Ectodermal cell (in vitro differentiated cells): ENCODE results near the gene CES4A.
"Not testable (repeated sequence)": the region's sequence is repeated elsewhere in the genome, so short reads cannot be mapped to it uniquely, and the experiment has no call there.

Experiments used
- H3K27ac ChIP-seq: 2 replicates; pipeline ENCODE4 v1.7.0; 2013; ENCODE audit warnings: mild to moderate bottlenecking, low read depth, low read length; ENCODE audit not compliant: insufficient read depth, poor library complexity, severe bottlenecking
- H3K27me3 ChIP-seq: 2 replicates; pipeline ENCODE4 v1.7.0; 2013; ENCODE audit warnings: mild to moderate bottlenecking, low read length; ENCODE audit not compliant: insufficient read depth, control insufficient read depth, poor library complexity, severe bottlenecking
- H3K36me3 ChIP-seq: one replicate; pipeline ENCODE4 v1.7.0; 2013; ENCODE audit warnings: low read length; ENCODE audit not compliant: control insufficient read depth, insufficient read depth
- H3K4me1 ChIP-seq: one replicate; pipeline ENCODE4 v1.7.0; 2013; ENCODE audit warnings: low read length; ENCODE audit not compliant: control insufficient read depth, insufficient read depth
- H3K4me3 ChIP-seq: 2 replicates; pipeline ENCODE4 v1.7.0; 2013; ENCODE audit warnings: low read depth, low read length, control low read depth; ENCODE audit not compliant: insufficient read depth
- H3K9me3 ChIP-seq: 2 replicates; pipeline ENCODE4 v1.7.0; 2013; ENCODE audit warnings: mild to moderate bottlenecking, low read length, moderate library complexity; ENCODE audit not compliant: control insufficient read depth
- WGBS, 2 experiments: methylation state at CpG; one replicate each; pipeline ENCODE4 v1.1.7; 2013; ENCODE audit warnings: missing lambda C conversion rate in 2 of 2; 5-methylcytosine and 5-hydroxymethylcytosine counted together

CES4A gene

DNA sequence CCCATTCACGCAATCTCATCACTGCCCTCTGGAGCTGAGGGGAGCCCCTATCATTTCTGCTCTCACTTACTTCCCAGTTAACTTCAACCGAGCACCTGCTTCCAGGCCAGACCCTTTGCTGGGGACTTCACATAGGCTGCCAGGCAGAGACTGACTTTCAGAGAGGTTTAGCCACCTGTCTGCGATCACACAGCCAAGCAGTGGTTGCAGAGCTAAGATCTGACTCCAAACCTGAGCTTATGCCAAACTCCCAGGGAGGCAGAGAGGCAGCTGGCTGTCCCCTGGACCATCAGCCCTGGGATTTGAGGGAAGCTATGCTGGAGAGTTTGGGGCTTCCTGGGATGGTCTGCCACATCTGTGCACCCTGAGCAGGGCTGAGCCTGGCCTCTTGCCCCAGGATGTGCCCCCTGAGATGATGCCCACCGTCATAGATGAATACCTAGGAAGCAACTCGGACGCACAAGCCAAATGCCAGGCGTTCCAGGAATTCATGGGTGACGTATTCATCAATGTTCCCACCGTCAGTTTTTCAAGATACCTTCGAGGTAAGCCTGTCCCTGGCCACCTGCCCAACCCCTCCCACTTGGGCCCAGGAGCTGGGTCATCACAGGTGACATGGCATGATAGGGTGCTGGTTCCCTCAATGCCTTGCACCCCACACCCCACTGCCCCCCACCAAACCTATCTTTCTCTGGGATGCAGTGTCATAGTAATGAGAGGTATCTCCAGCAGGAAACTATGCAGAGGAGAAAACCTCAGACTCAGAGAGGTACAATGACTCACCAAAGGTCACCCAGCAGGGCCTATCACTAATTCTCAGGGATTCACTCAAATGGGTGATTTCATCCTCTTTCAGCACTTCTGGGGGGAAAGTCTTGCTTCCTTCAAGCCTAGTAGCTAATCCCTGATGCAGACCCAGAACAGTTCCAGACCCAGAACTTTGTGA, 17.3 kb upstream of the CES4A start:
- Histone ChIP-seq H3K4me1 (no peaks in the 10 kb centered on the region), H3K4me3 (no peak overlapping the region), H3K36me3 (no peaks in the 10 kb centered on the region), H3K27me3 (no peaks in the 10 kb centered on the region), H3K9me3 (no peaks in the 10 kb centered on the region), H3K27ac (no peak overlapping the region)
- 89 to 91% methylated on average over 10 of the region's 10 CpGs for WGBS, 2 experiments

DNA sequence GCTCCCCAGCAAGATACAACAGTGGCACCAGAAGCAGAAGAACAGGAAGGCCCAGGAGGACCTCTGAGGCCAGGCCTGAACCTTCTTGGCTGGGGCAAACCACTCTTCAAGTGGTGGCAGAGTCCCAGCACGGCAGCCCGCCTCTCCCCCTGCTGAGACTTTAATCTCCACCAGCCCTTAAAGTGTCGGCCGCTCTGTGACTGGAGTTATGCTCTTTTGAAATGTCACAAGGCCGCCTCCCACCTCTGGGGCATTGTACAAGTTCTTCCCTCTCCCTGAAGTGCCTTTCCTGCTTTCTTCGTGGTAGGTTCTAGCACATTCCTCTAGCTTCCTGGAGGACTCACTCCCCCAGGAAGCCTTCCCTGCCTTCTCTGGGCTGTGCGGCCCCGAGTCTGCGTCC, 15.4 kb upstream of the CES4A start:
- no peaks in the 10 kb centered on the region for H3K9me3 ChIP-seq
- no peaks in the 10 kb centered on the region for H3K27me3 ChIP-seq
- H3K4me3 ChIP-seq, result no peak overlapping the region
- 71% methylated on average over 9 of the region's 9 CpGs for WGBS, 2 experiments
- no peaks in the 10 kb centered on the region for H3K36me3 ChIP-seq
- H3K4me1 ChIP-seq, result no peaks in the 10 kb centered on the region
- H3K27ac ChIP-seq, result no peak overlapping the region

DNA sequence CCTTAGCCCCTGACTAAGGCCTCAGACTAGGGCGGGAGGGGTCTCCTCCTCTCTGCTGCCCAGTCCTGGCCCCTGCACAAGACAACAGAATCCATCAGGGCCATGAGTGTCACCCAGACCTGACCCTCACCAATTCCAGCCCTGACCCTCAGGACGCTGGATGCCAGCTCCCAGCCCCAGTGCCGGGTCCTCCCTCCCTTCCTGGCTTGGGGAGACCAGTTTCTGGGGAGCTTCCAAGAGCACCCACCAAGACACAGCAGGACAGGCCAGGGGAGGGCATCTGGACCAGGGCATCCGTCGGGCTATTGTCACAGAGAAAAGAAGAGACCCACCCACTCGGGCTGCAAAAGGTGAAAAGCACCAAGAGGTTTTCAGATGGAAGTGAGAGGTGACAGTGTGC, 14.7 kb upstream of the CES4A start:
- H3K36me3 ChIP-seq, result no peaks in the 10 kb centered on the region
- H3K27me3 ChIP-seq, result no peaks in the 10 kb centered on the region
- no peaks in the 10 kb centered on the region for H3K4me1 ChIP-seq
- H3K9me3 ChIP-seq, result no peaks in the 10 kb centered on the region
- no peak overlapping the region for H3K27ac ChIP-seq
- WGBS, 2 experiments, result 94 to 98% methylated on average over 6 of the region's 6 CpGs
- H3K4me3 ChIP-seq, result no peak overlapping the region

DNA sequence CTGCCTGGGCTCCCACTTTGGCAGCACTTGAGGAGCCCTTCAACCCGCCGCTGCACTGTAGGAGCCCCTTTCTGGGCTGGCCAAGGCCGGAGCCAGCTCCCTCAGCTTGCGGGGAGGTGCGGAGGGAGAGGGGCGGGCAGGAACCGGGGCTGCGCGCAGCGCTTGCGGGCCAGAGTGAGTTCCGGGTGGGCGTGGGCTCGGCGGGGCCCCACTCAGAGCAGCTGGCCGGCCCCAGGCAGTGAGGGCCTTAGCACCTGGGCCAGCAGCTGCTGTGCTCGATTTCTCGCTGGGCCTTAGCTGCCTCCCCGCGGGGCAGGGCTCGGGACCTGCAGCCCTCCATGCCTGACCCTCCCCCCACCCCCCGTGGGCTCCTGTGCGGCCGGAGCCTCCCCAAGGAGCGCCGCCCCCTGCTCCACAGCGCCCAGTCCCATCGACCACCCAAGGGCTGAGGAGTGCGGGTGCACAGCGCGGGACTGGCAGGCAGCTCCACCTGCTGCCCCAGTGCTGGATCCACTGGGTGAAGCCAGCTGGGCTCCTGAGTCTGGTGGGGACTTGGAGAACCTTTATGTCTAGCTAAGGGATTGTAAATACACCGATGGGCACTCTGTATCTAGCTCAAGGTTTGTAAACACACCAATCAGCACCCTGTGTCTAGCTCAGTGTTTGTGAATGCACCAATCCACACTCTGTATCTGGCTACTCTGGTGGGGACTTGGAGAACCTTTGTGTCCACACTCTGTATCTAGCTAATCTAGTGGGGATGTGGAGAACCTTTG, 14.0 kb upstream of the CES4A start:
- H3K9me3 ChIP-seq, H3K4me1 ChIP-seq, H3K4me3 ChIP-seq, H3K27me3 ChIP-seq, H3K27ac ChIP-seq, H3K36me3 ChIP-seq: not testable (repeated sequence)
- WGBS, 2 experiments, result 93% methylated on average over 32 of the region's 32 CpGs

DNA sequence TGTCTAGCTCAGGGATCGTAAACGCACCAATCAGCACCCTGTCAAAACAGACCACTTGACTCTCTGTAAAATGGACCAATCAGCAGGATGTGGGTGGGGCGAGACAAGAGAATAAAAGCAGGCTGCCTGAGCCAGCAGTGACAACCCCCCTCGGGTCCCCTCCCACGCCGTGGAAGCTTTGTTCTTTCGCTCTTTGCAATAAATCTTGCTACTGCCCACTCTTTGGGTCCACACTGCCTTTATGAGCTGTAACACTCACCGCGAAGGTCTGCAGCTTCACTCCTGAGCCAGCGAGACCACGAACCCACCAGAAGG, 13.5 kb upstream of the CES4A start:
- 86 to 90% methylated on average over 11 of the region's 11 CpGs for WGBS, 2 experiments
- not testable (repeated sequence) for H3K36me3 ChIP-seq, H3K27ac ChIP-seq, H3K9me3 ChIP-seq, H3K4me1 ChIP-seq, H3K4me3 ChIP-seq, H3K27me3 ChIP-seq

DNA sequence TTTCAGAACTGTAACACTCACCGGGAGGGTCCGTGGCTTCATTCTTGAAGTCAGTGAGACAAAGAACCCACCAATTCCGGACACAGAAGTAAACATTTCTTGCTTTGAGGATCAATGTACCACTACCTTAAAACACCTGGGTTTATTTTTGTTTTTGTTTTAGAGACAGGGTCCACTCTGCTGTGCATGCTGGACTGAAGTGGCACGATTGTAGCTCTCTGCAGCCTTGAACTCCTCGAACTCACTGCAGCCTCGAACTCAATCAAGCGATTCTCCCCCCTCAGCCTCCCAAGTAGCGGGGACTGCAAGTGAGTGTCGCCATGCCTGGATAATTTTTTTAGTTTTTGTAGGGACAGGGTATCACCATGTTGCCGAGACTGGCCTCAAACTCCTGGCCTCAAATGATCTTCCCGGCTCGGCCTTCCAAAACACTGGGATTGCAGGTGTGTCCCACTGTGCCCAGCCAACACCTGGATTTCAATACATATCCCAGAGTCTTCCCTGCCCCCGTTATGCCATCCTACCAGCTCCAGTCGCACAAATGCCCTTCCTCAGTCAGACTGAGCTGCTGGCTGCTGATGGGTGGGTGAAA, 13.0 kb upstream of the CES4A start:
- no peak overlapping the region for H3K4me3 ChIP-seq
- H3K4me1 ChIP-seq, result no peaks in the 10 kb centered on the region
- 92 to 94% methylated on average over 14 of the region's 14 CpGs for WGBS, 2 experiments
- no peaks in the 10 kb centered on the region for H3K9me3 ChIP-seq
- H3K36me3 ChIP-seq, result no peaks in the 10 kb centered on the region
- H3K27me3 ChIP-seq, result no peaks in the 10 kb centered on the region
- H3K27ac ChIP-seq, result no peak overlapping the region

DNA sequence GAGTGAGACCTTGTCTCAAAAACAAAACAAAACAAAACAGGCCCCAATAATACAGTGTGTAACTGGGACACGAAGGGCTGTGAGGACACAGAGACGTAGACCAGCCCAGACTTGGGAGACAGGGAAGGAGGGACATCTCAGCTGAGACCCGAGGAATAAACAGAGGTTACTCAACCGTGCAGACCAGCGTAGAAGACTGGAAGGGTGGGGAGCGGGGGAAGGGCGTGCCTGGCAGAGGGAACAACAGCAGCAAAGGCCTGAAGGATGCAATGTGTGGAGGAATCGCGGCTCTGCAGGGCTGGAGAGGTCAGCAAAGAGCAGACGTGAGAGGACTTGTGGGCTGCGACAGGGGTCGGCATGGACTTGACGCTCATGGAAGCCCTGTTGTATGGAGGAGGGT, 11.6 kb upstream of the CES4A start:
- no peak overlapping the region for H3K27ac ChIP-seq
- WGBS, 2 experiments, result 75 to 78% methylated on average over 13 of the region's 13 CpGs

DNA sequence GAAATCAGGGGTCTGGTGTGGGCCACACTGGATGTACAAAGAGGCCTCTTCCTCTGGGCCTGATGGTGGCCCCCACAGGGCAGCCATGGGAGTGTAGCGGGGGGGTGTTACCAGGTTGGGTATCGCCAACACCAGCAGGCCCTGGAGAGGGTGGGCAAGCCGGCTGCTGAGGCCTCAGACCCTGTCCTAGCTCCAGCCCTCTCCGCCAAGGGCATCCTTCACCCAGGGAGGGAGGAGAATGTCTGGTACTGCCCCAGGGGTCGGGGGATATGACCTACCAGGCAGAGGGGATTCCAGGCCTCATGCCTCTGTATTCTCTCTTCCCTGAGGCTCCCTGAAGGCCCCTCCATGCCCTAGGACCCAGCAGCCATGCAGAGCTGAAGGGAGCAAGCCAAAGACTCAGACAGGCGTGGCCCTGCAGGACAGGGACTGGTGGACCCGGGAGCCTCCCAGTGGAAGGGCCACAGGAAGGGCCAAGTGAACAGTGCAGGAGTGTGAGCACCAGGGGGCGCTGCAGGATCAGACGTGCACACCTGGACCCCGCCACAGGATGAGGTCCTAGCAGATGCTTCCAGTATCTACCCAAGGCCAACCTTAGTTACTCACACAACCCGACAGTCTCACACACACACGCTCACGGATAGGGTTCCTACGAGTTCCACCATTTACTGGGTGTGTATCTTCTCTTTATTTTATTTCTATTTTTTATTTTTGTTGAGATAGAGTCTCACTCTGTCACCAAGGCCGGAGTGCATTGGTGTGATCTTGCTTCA, 10.9 kb upstream of the CES4A start:
- Histone ChIP-seq H3K27me3 (no peaks in the 10 kb centered on the region), H3K9me3 (no peaks in the 10 kb centered on the region), H3K27ac (no peak overlapping the region), H3K4me1 (no peaks in the 10 kb centered on the region), H3K4me3 (no peak overlapping the region), H3K36me3 (no peaks in the 10 kb centered on the region)
- 42 to 44% methylated on average over 15 of the region's 15 CpGs for WGBS, 2 experiments

More for the DNA sequence above, 11.6 kb upstream of the CES4A start:
- no peaks in the 10 kb centered on the region for H3K36me3 ChIP-seq
- H3K9me3 ChIP-seq, result no peaks in the 10 kb centered on the region
- no peaks in the 10 kb centered on the region for H3K4me1 ChIP-seq
- no peaks in the 10 kb centered on the region for H3K27me3 ChIP-seq
- no peak overlapping the region for H3K4me3 ChIP-seq

DNA sequence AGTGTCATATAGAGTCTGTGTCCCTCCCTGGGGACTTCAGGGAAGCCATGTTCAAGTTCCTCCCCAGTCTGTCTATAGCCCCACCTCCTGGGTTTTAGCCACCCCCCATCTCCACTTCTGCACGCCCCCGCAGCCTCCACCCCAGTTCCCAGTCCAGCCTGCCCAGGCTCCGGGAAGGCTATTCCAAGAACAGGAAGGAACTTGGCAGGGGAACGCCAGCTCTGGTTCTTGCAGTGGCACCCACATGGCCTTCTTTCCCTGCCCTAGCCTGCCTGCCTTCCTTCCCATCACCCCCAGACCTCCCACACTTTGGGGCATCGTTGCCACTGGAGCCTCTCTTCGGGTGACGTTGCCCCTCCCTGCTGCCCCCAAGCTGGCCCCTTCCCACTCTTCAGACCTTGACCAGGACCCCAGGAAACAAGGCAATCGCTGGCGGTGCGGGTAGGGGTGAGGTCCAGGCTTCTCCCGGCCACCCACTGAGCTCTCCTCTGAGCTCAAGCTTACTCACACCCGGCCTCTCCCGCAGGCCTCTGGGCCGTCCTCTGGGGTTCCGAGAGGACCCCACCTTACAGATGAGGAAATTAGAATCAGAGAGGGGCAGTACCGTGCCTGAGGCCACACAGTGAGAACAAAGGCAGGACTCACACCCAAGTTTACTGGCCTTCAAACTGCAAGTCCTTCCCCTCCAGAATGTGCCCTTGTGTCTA, 9.2 kb upstream of the CES4A start:
- Histone ChIP-seq H3K4me1 (no peaks in the 10 kb centered on the region), H3K27ac (no peak overlapping the region), H3K36me3 (no peaks in the 10 kb centered on the region), H3K4me3 (no peak overlapping the region), H3K27me3 (no peaks in the 10 kb centered on the region), H3K9me3 (no peaks in the 10 kb centered on the region)
- 83 to 84% methylated on average over 16 of the region's 16 CpGs for WGBS, 2 experiments
